ENCODE measurements around the gene TLCD2.

Gene TLCD2

GRCh38 chr17:1716912-1717695 lies 6.9 kb upstream of the TLCD2 start:
- Mint-ChIP-seq H3K36me3 (ENCODE audit: low read depth) (peaks cover 55% of the 10 kb centered on the region), H3K4me3 (peak overlapping the region; percentile 99), H3K27ac (peak overlapping the region; percentile 99), H3K4me1 (ENCODE audit: low read depth) (peaks cover 60% of the 10 kb centered on the region), H3K27me3 (no peaks in the 10 kb centered on the region), H3K9me3 (no peaks in the 10 kb centered on the region)
- intact Hi-C loops (cut with micrococcal nuclease) = loop anchor here (2.0 to 5.0 kb wide), 3 partner anchors 66 to 150 kb away; partner anchors contain the start of gene RILP

- intact Hi-C loops (cut with micrococcal nuclease) = loop anchor here (2.0 to 5.0 kb wide), 3 partner anchors 67 to 151 kb away; partner anchors contain the start of gene RILP
- no peaks in the 10 kb centered on the region for H3K27me3 Mint-ChIP-seq
- H3K27ac Mint-ChIP-seq = peak overlapping the region; percentile 99
- H3K9me3 Mint-ChIP-seq = no peaks in the 10 kb centered on the region
- H3K4me3 Mint-ChIP-seq = peak overlapping the region; percentile 99
- peaks cover 63% of the 10 kb centered on the region for H3K36me3 Mint-ChIP-seq (ENCODE audit: low read depth)
- peaks cover 63% of the 10 kb centered on the region for H3K4me1 Mint-ChIP-seq (ENCODE audit: low read depth)
These were observed 6.1 kb upstream of the TLCD2 start for GRCh38 chr17:1716076-1716911.

GRCh38 chr17:1715803-1716075 lies 5.6 kb upstream of the TLCD2 start:
- peak overlapping the region; percentile 99 for H3K27ac Mint-ChIP-seq
- peak overlapping the region; percentile 99 for H3K4me3 Mint-ChIP-seq
- H3K27me3 Mint-ChIP-seq = no peaks in the 10 kb centered on the region
- H3K4me1 Mint-ChIP-seq (ENCODE audit: low read depth) = peaks cover 67% of the 10 kb centered on the region
- H3K9me3 Mint-ChIP-seq = no peaks in the 10 kb centered on the region
- peaks cover 69% of the 10 kb centered on the region for H3K36me3 Mint-ChIP-seq (ENCODE audit: low read depth)
- intact Hi-C loops (cut with micrococcal nuclease) = loop anchor here (2.0 to 5.0 kb wide), 3 partner anchors 67 to 152 kb away; partner anchors contain the start of gene RILP

- peak overlapping the region; percentile 99 for H3K27ac Mint-ChIP-seq
These were observed 5.0 kb upstream of the TLCD2 start for GRCh38 chr17:1714980-1715802.

GRCh38 chr17:1714427-1714979 lies 4.3 kb upstream of the TLCD2 start:
- Mint-ChIP-seq H3K4me3 (peak overlapping the region; percentile 99), H3K36me3 (ENCODE audit: low read depth) (peaks cover 73% of the 10 kb centered on the region), H3K27ac (peak overlapping the region; percentile 99), H3K4me1 (ENCODE audit: low read depth) (peaks cover 64% of the 10 kb centered on the region), H3K27me3 (no peaks in the 10 kb centered on the region), H3K9me3 (no peaks in the 10 kb centered on the region)
- intact Hi-C loops (cut with micrococcal nuclease) = loop anchor here (5.0 kb wide), 1 partner anchor 47 kb away; no protein-coding TSS in a partner anchor

More at GRCh38 chr17:1714980-1715802, 5.0 kb upstream of the TLCD2 start:
- H3K4me1 Mint-ChIP-seq (ENCODE audit: low read depth) = peaks cover 66% of the 10 kb centered on the region
- H3K36me3 Mint-ChIP-seq (ENCODE audit: low read depth) = peaks cover 73% of the 10 kb centered on the region
- peak overlapping the region; percentile 99 for H3K4me3 Mint-ChIP-seq
- intact Hi-C loops (cut with micrococcal nuclease) = loop anchor here (5.0 kb wide), 2 partner anchors 48 to 152 kb away; no protein-coding TSS in a partner anchor
- no peaks in the 10 kb centered on the region for H3K27me3 Mint-ChIP-seq
- no peaks in the 10 kb centered on the region for H3K9me3 Mint-ChIP-seq

- Mint-ChIP-seq H3K27me3 (peaks cover 2% of the 10 kb centered on the region), H3K4me3 (peak overlapping the region; percentile 99), H3K4me1 (ENCODE audit: low read depth) (peaks cover 64% of the 10 kb centered on the region), H3K9me3 (no peaks in the 10 kb centered on the region), H3K36me3 (ENCODE audit: low read depth) (peaks cover 73% of the 10 kb centered on the region), H3K27ac (peak overlapping the region; percentile 99)
- intact Hi-C loops (cut with micrococcal nuclease) = loop anchor here (5.0 kb wide), 1 partner anchor 47 kb away; no protein-coding TSS in a partner anchor
These were observed 3.8 kb upstream of the TLCD2 start for GRCh38 chr17:1713878-1714426.

GRCh38 chr17:1713160-1713877 lies 3.1 kb upstream of the TLCD2 start:
- Mint-ChIP-seq H3K27me3 (peaks cover 6% of the 10 kb centered on the region), H3K27ac (peak overlapping the region; percentile 99), H3K4me3 (peak overlapping the region; percentile 99), H3K36me3 (ENCODE audit: low read depth) (peaks cover 73% of the 10 kb centered on the region), H3K4me1 (ENCODE audit: low read depth) (peaks cover 58% of the 10 kb centered on the region), H3K9me3 (no peaks in the 10 kb centered on the region)
- intact Hi-C loops (cut with micrococcal nuclease) = loop anchor here (5.0 kb wide), 1 partner anchor 46 kb away; no protein-coding TSS in a partner anchor

- Mint-ChIP-seq H3K27me3 (peaks cover 16% of the 10 kb centered on the region), H3K27ac (no peak overlapping the region), H3K9me3 (no peaks in the 10 kb centered on the region), H3K4me3 (no peak overlapping the region), H3K4me1 (ENCODE audit: low read depth) (peaks cover 48% of the 10 kb centered on the region), H3K36me3 (ENCODE audit: low read depth) (peaks cover 67% of the 10 kb centered on the region)
- intact Hi-C loops (cut with micrococcal nuclease) = loop anchor here (5.0 kb wide), 1 partner anchor 45 kb away; no protein-coding TSS in a partner anchor
These were observed 2.1 kb upstream of the TLCD2 start for GRCh38 chr17:1712271-1712670.

GRCh38 chr17:1711804-1712203 lies 1.6 kb upstream of the TLCD2 start:
- no peak overlapping the region for H3K4me3 Mint-ChIP-seq
- no peak overlapping the region for H3K27ac Mint-ChIP-seq
- H3K4me1 Mint-ChIP-seq (ENCODE audit: low read depth) = peaks cover 46% of the 10 kb centered on the region
- peaks cover 18% of the 10 kb centered on the region for H3K27me3 Mint-ChIP-seq
- no peaks in the 10 kb centered on the region for H3K9me3 Mint-ChIP-seq
- intact Hi-C loops (cut with micrococcal nuclease) = loop anchor here (2.0 to 5.0 kb wide), 2 partner anchors 27 to 45 kb away; partner anchors contain the start of gene PRPF8
- H3K36me3 Mint-ChIP-seq (ENCODE audit: low read depth) = peaks cover 64% of the 10 kb centered on the region

- Mint-ChIP-seq H3K36me3 (ENCODE audit: low read depth) (peaks cover 56% of the 10 kb centered on the region), H3K4me3 (peak overlapping the region; percentile 77), H3K9me3 (no peaks in the 10 kb centered on the region), H3K4me1 (ENCODE audit: low read depth) (peaks cover 46% of the 10 kb centered on the region), H3K27me3 (peaks cover 24% of the 10 kb centered on the region), H3K27ac (peak overlapping the region; percentile 58)
- intact Hi-C loops (cut with micrococcal nuclease) = loop anchor here (2.0 to 5.0 kb wide), 2 partner anchors 26 to 44 kb away; partner anchors contain the start of gene PRPF8
These were observed 803 bp upstream of the TLCD2 start for GRCh38 chr17:1710807-1711553.

- Mint-ChIP-seq H3K27me3 (peaks cover 35% of the 10 kb centered on the region), H3K9me3 (no peaks in the 10 kb centered on the region), H3K4me1 (ENCODE audit: low read depth) (peaks cover 39% of the 10 kb centered on the region), H3K4me3 (peak overlapping the region; percentile 77), H3K36me3 (ENCODE audit: low read depth) (peaks cover 42% of the 10 kb centered on the region), H3K27ac (no peak overlapping the region)
- intact Hi-C loops (cut with micrococcal nuclease) = no loop called here
These were observed 700 bp downstream of the TLCD2 start for GRCh38 chr17:1709403-1709951.

Measured in dendritic cell treated with granulocyte-macrophage colony-stimulating factor and Interleukin-4, amounts not matched to agents 40 ng/mL and 50 ng/mL, for 4 days (primary cell).